Transverse colon (tissue), 4 donors: ENCODE data around the gene POTEG. TPM values are rescaled to one million over a fixed set of nuclear protein-coding genes. Genes with fewer than 3 reads are reported as not detected.
"Not testable (repeated sequence)": the region's sequence is repeated elsewhere in the genome, so short reads cannot be mapped to it uniquely, and the experiment has no call there.

Experiments
- DNase-seq: peaks from one replicate; pipeline ENCODE4 v3.0.0-alpha.2; 2019
- H3K27ac ChIP-seq, 4 donors: fragments of 200-600 bp; sonication (generic); 2 replicates each; pipeline ENCODE4 v1.5.1; 2016 to 2018; ENCODE audit warnings: inconsistent platforms in 4 of 4
- H3K27me3 ChIP-seq: fragments of 200-600 bp; sonication (generic); 2 replicates; pipeline ENCODE4 v1.5.1; 2017; ENCODE audit warnings: inconsistent platforms
- H3K36me3 ChIP-seq, 4 donors: fragments of 200-600 bp; sonication (generic); 2 replicates each; pipeline ENCODE4 v1.5.1; 2017 to 2019; ENCODE audit warnings: inconsistent platforms in 4 of 4
- H3K4me1 ChIP-seq, 4 donors: fragments of 200-600 bp; sonication (generic); 2 replicates each; pipeline ENCODE4 v1.5.1; 2017 to 2020; ENCODE audit warnings: inconsistent platforms in 4 of 4
- H3K4me3 ChIP-seq, 4 donors: fragments of 200-600 bp; sonication (generic); 1 replicate in 1 of 4; 2 replicates in 3 of 4; pipeline versions ENCODE4 v1.5.1 to v1.6.1; 2017 to 2019; ENCODE audit warnings: inconsistent platforms in 4 of 4
- H3K9me3 ChIP-seq, 2 donors: fragments of 200-600 bp; sonication (generic); 2 replicates each; pipeline ENCODE4 v1.5.1; 2017 to 2019; ENCODE audit warnings: inconsistent platforms in 2 of 2
- WGBS, 2 donors: methylation state at CpG; one replicate each; pipeline ENCODE4 v1.1.5; 2018; ENCODE audit warnings: low coverage in 1 of 2; 5-methylcytosine and 5-hydroxymethylcytosine counted together
- in situ Hi-C, 4 donors: fragments of 200-750 bp; cut with MboI; loops; one replicate each; pipeline versions ENCODE4 v1.15.0 to v1.15.1; 2017; ENCODE audit warnings: low sequenced_read_pairs in 3 of 4, low pct_ligation_motif_present in 1 of 4, low pct_unique_long_range_greater_than_20kb in 1 of 4
- intact Hi-C: fragments of 100-400 bp; cut with DNase I; formaldehyde crosslinking; loops from one replicate; pipeline ENCODE4 v1.15.1; 2023; ENCODE audit warnings: low total_unique reads
- total RNA-seq, 4 donors: library from RNA; depleted of rRNA; stranded (reverse); fragments of >200 nt; gene quantifications; one replicate each; pipeline ENCODE4 v1.1.0, GENCODE V29; 2016

POTEG gene
- total RNA-seq = not detected

- H3K27me3 ChIP-seq, H3K36me3 ChIP-seq, H3K9me3 ChIP-seq, H3K27ac ChIP-seq, intact Hi-C loops, in situ Hi-C loops, DNase-seq, H3K4me3 ChIP-seq, H3K4me1 ChIP-seq: not testable (repeated sequence)
- 89% methylated on average over 3 of the region's 12 CpGs; no CpG with 5 or more reads in 1 of the 2 donors for WGBS, 2 donors
Measured at GRCh38 chr14:19434241-19434640, at the start of gene POTEG. POTEG (minus strand) TSS chr14:19434341; CDS start chr14:19434289, 52 bp downstream.

- H3K4me1 ChIP-seq, H3K36me3 ChIP-seq, DNase-seq, in situ Hi-C loops, H3K27ac ChIP-seq, intact Hi-C loops, H3K27me3 ChIP-seq, H3K9me3 ChIP-seq, H3K4me3 ChIP-seq: not testable (repeated sequence)
- no CpG with 5 or more reads among the region's 16 CpGs for WGBS, 2 donors
Measured at GRCh38 chr14:19482093-19482492, 48.0 kb upstream of the POTEG start.

- in situ Hi-C loops, H3K36me3 ChIP-seq, H3K27ac ChIP-seq, DNase-seq, H3K4me3 ChIP-seq, H3K4me1 ChIP-seq, intact Hi-C loops, H3K27me3 ChIP-seq, H3K9me3 ChIP-seq: not testable (repeated sequence)
- WGBS, 2 donors = no CpG with 5 or more reads among the region's 16 CpGs
Measured at GRCh38 chr14:19481421-19481820, 47.3 kb upstream of the POTEG start.

- in situ Hi-C loops, H3K36me3 ChIP-seq, DNase-seq, H3K4me3 ChIP-seq, H3K27me3 ChIP-seq, H3K27ac ChIP-seq, intact Hi-C loops, H3K4me1 ChIP-seq, H3K9me3 ChIP-seq: not testable (repeated sequence)
- WGBS, 2 donors = no CpG with 5 or more reads among the region's 5 CpGs
Measured at GRCh38 chr14:19480491-19480890, 46.4 kb upstream of the POTEG start.

GRCh38 chr14:19445761-19446160, 11.6 kb upstream of the POTEG start:
- H3K36me3 ChIP-seq, H3K4me3 ChIP-seq, H3K9me3 ChIP-seq, intact Hi-C loops, H3K27ac ChIP-seq, H3K4me1 ChIP-seq, DNase-seq, H3K27me3 ChIP-seq, in situ Hi-C loops: not testable (repeated sequence)
- 62 to 63% methylated on average over 3 to 6 of the region's 6 CpGs for WGBS, 2 donors

- H3K4me3 ChIP-seq, intact Hi-C loops, H3K27ac ChIP-seq, H3K4me1 ChIP-seq, H3K9me3 ChIP-seq, H3K27me3 ChIP-seq, in situ Hi-C loops, H3K36me3 ChIP-seq, DNase-seq: not testable (repeated sequence)
- WGBS, 2 donors = 69 to 88% methylated on average over 2 of the region's 3 CpGs
Measured at GRCh38 chr14:19439826-19440225, 5.7 kb upstream of the POTEG start.

GRCh38 chr14:19439219-19439618, 5.1 kb upstream of the POTEG start:
- H3K4me3 ChIP-seq, in situ Hi-C loops, H3K27me3 ChIP-seq, H3K9me3 ChIP-seq, DNase-seq, intact Hi-C loops, H3K27ac ChIP-seq, H3K36me3 ChIP-seq, H3K4me1 ChIP-seq: not testable (repeated sequence)
- no CpG with 5 or more reads among the region's 5 CpGs for WGBS, 2 donors

GRCh38 chr14:19437126-19437443, 2.9 kb upstream of the POTEG start:
- in situ Hi-C loops, H3K27ac ChIP-seq, H3K27me3 ChIP-seq, H3K36me3 ChIP-seq, H3K4me3 ChIP-seq, H3K4me1 ChIP-seq, DNase-seq, intact Hi-C loops, H3K9me3 ChIP-seq: not testable (repeated sequence)
- WGBS, 2 donors = no CpG with 5 or more reads among the region's 1 CpG

- H3K36me3 ChIP-seq, H3K9me3 ChIP-seq, intact Hi-C loops, H3K4me3 ChIP-seq, H3K4me1 ChIP-seq, DNase-seq, H3K27me3 ChIP-seq, H3K27ac ChIP-seq, in situ Hi-C loops: not testable (repeated sequence)
- 0% methylated on average over 1 of the region's 8 CpGs; no CpG with 5 or more reads in 1 of the 2 donors for WGBS, 2 donors
Measured at GRCh38 chr14:19436311-19437125, 2.4 kb upstream of the POTEG start.

- no CpG with 5 or more reads among the region's 2 CpGs for WGBS, 2 donors
- DNase-seq, in situ Hi-C loops, H3K4me3 ChIP-seq, H3K9me3 ChIP-seq, H3K27me3 ChIP-seq, H3K4me1 ChIP-seq, H3K36me3 ChIP-seq, H3K27ac ChIP-seq, intact Hi-C loops: not testable (repeated sequence)
Measured at GRCh38 chr14:19435852-19436251, 1.7 kb upstream of the POTEG start.

- H3K27me3 ChIP-seq, DNase-seq, H3K4me1 ChIP-seq, H3K27ac ChIP-seq, H3K4me3 ChIP-seq, intact Hi-C loops, in situ Hi-C loops, H3K9me3 ChIP-seq, H3K36me3 ChIP-seq: not testable (repeated sequence)
- WGBS, 2 donors = 93 to 96% methylated on average over 28 to 52 of the region's 53 CpGs
Measured at GRCh38 chr14:19434891-19435290, 750 bp upstream of the POTEG start.
